ENCODE measurements around the gene PLD6. TPM values are rescaled to one million over a fixed set of nuclear protein-coding genes. Genes with fewer than 3 reads are reported as not detected.
A peak's percentile ranks its signal among the peaks of the same experiment; 100 is the strongest.

Gene PLD6
- polyA plus RNA-seq, 6 donors from 2014 or later, result 1.9 to 22.0 (median 4.1) TPM; not detected in 1

- peak; percentile 97 to 99 for ATAC-seq (ENCODE audit: low read depth in 2 of 2)
- H3K36me3 Mint-ChIP-seq, result peaks cover 14 to 24% of the 10 kb centered on the region in 2 donors
Measured at GRCh38 chr17:17175917-17176316, 30.2 kb downstream of the PLD6 start.

DNA sequence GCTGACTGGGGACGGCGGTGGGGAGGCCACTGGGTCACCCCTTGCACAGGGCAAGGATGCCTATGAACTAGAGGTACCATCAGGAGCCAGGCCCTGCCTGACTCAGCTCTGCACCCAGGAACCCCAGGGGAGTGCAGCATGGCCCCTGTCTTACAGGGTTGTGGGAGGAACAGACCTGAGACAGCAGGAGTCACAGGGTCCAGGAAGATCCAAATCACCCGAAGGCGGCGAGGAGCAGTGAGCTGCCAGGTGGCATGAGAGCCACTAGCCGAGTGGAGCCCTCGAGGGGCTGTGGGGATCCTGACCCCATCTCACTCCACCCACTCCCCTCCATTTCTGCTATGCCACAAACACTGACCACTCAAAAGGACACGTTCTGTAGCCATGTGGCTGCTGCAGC is 30.8 kb downstream of the PLD6 start:
- Mint-ChIP-seq H3K4me3 (peak overlapping the region in 4 of 8 donors; percentile 45 to 77 (median 71)), H3K27ac (peak overlapping the region in 2 of 6 donors; percentile 85 to 93)

More at GRCh38 chr17:17175917-17176316, 30.2 kb downstream of the PLD6 start:
- Mint-ChIP-seq H3K27ac (peak overlapping the region; percentile 54 to 96 (median 90)), H3K4me3 (peak overlapping the region in 7 of 8 donors; percentile 35 to 77 (median 66)), H3K9me3 (no peaks in the 10 kb centered on the region), H3K27me3 (no peaks in the 10 kb centered on the region), H3K4me1 (peaks cover 25 to 53% (median 38%) of the 10 kb centered on the region in 3 donors)
- DNase-seq, result peak; percentile 63

GRCh38 chr17:17173921-17174320 is 32.2 kb downstream of the PLD6 start:
- H3K4me3 Mint-ChIP-seq, result peak overlapping the region in 1 of 8 donors; percentile 35
- DNase-seq, result no peak
- H3K27ac Mint-ChIP-seq, result peak overlapping the region in 2 of 6 donors; percentile 54 to 87
- no peak for ATAC-seq (ENCODE audit: low read depth in 2 of 2)
- peaks cover 9 to 18% of the 10 kb centered on the region in 2 donors for H3K36me3 Mint-ChIP-seq
- no peaks in the 10 kb centered on the region for H3K9me3 Mint-ChIP-seq
- H3K27me3 Mint-ChIP-seq, result no peaks in the 10 kb centered on the region
- peaks cover 20 to 40% (median 31%) of the 10 kb centered on the region in 3 donors for H3K4me1 Mint-ChIP-seq

More for the DNA sequence above, 30.8 kb downstream of the PLD6 start:
- H3K4me1 Mint-ChIP-seq, result peaks cover 19 to 47% (median 33%) of the 10 kb centered on the region in 3 donors
- H3K36me3 Mint-ChIP-seq, result peaks cover 9 to 18% of the 10 kb centered on the region in 2 donors
- no peaks in the 10 kb centered on the region for H3K9me3 Mint-ChIP-seq
- DNase-seq, result no peak
- no peaks in the 10 kb centered on the region for H3K27me3 Mint-ChIP-seq
- no peak for ATAC-seq (ENCODE audit: low read depth in 2 of 2)

DNA sequence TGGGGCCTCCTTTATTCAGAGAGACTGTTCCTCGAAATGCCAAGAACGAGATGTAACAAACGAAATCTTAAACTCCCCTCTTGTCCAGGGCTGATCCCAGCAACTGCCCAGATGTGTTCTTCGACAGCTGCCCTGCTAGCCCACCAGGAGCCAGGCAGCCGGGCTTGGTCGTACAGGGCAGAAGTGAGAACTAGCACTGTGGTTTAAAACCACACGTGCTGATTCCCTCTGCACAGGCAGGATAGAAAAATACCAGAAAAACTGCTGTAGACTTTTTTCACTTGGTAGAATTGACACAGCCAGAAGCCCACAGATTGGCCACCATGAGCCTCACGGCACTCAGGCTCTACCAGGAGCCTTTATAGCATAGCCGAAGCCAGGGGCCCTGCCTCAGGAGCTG is 33.1 kb downstream of the PLD6 start:
- DNase-seq (no peak), ATAC-seq (ENCODE audit: low read depth in 2 of 2) (no peak)
- Mint-ChIP-seq H3K4me1 (peaks cover 23 to 40% (median 31%) of the 10 kb centered on the region in 3 donors), H3K9me3 (no peaks in the 10 kb centered on the region), H3K27ac (peak overlapping the region in 1 of 6 donors; percentile 54), H3K4me3 (no peak overlapping the region), H3K27me3 (no peaks in the 10 kb centered on the region), H3K36me3 (peaks cover 5 to 22% of the 10 kb centered on the region in 2 donors)

- Mint-ChIP-seq H3K27me3 (no peaks in the 10 kb centered on the region), H3K36me3 (peaks cover under 1 to 26% of the 10 kb centered on the region in 2 donors), H3K4me3 (no peak overlapping the region), H3K4me1 (peaks cover 23 to 36% (median 31%) of the 10 kb centered on the region in 3 donors), H3K9me3 (no peaks in the 10 kb centered on the region), H3K27ac (no peak overlapping the region)
- no peak for ATAC-seq (ENCODE audit: low read depth in 2 of 2)
- DNase-seq, result no peak
Measured at GRCh38 chr17:17172001-17172939, 33.9 kb downstream of the PLD6 start.

DNA sequence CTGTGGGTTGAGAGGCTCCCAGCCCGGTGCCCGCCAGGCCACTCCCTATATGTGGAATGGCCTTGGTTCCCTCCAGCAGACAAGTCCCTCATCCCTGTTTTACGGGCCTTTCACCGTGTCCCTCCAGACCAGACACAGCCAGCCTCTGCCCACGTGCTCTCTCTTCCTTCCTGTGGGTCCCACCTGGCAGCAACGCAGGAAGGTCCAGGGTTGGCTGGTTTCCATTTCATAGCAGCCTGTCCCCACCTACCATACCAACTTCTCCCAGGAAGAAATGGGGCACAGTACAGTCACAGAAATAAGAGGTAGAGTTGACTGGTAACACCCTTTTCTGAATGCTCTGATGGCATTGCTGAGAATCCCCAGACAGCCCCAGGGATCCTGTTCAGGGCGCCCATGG is 34.9 kb downstream of the PLD6 start:
- no peak for DNase-seq
- Mint-ChIP-seq H3K27ac (peak overlapping the region in 2 of 6 donors; percentile 45 to 94), H3K4me1 (peaks cover 20 to 27% (median 22%) of the 10 kb centered on the region in 3 donors), H3K36me3 (peaks cover 5 to 26% of the 10 kb centered on the region in 2 donors), H3K9me3 (no peaks in the 10 kb centered on the region), H3K4me3 (no peak overlapping the region), H3K27me3 (no peaks in the 10 kb centered on the region)
- ATAC-seq (ENCODE audit: low read depth in 2 of 2), result no peak

DNA sequence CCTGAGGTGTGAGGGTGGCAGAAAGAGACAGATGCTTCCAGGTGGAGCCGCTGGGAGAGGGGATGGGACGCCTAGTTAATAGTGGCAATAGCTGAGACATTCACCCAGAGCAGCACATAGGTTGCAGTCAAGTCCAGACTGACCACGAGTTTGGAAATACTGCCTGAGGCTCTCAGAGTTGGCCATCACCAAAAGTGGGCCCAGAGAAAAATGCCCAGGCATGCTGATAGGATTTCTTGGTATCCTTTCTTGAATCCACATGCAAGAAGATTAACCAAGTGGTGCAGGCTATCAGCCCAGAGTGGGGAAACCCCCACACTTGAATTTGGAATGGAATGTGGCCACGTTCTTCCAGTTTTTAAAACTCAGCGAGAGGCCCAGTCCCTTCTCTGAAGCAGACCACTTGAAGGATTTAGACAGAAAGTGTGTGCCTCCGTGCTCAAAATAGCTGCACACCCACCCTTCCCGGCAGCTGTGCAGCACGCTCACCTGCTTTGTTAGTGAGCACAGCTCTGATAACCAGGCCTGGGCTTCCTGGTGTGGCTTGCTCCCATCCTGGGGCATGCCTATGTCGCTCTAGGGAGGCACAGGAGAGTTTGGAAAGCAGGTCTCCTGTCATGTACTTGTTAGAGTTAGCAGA is 35.7 kb downstream of the PLD6 start:
- DNase-seq (no peak), ATAC-seq (ENCODE audit: low read depth in 2 of 2) (no peak)
- no peaks in the 10 kb centered on the region for H3K9me3 Mint-ChIP-seq
- peak overlapping the region in 2 of 6 donors; percentile 33 to 47 for H3K27ac Mint-ChIP-seq
- peaks cover 15 to 20% (median 15%) of the 10 kb centered on the region in 3 donors for H3K4me1 Mint-ChIP-seq
- peaks cover 5 to 22% of the 10 kb centered on the region in 2 donors for H3K36me3 Mint-ChIP-seq
- H3K27me3 Mint-ChIP-seq, result no peaks in the 10 kb centered on the region
- H3K4me3 Mint-ChIP-seq, result no peak overlapping the region

- no peak for ATAC-seq (ENCODE audit: low read depth in 2 of 2)
- H3K4me3 Mint-ChIP-seq, result no peak overlapping the region
- H3K27me3 Mint-ChIP-seq, result no peaks in the 10 kb centered on the region
- H3K27ac Mint-ChIP-seq, result peak overlapping the region in 1 of 6 donors; percentile 40
- H3K36me3 Mint-ChIP-seq, result peaks cover 12 to 31% of the 10 kb centered on the region in 2 donors
- no peak for DNase-seq
- no peaks in the 10 kb centered on the region for H3K9me3 Mint-ChIP-seq
- H3K4me1 Mint-ChIP-seq, result peaks cover 6 to 11% (median 9%) of the 10 kb centered on the region in 3 donors
Measured at GRCh38 chr17:17169396-17169795, 36.7 kb downstream of the PLD6 start.

DNA sequence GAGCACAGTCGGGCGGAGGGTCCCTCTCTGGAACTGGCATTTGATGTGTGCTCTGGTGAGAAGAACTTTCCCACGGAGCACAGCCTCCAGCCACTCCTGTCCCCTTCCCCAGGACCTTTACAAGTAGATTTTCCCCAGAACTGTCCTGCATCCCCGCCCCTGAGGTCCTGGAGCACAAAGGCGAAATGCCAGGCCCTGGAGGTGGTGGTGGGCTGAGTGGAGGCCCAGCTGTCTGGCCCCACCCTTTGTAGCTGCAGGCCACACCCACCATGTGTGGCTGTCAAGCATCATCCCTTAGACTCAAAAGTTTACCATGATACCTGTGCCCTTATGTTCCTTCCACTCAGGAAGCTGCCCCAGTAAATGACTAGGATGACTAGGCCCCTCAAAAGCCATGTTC is 37.7 kb downstream of the PLD6 start:
- Mint-ChIP-seq H3K27ac (peak overlapping the region in 3 of 6 donors; percentile 40 to 67 (median 59)), H3K27me3 (no peaks in the 10 kb centered on the region), H3K4me3 (no peak overlapping the region), H3K36me3 (peaks cover 16 to 38% of the 10 kb centered on the region in 2 donors), H3K4me1 (peaks cover 4 to 13% (median 6%) of the 10 kb centered on the region in 3 donors), H3K9me3 (no peaks in the 10 kb centered on the region)
- no peak for DNase-seq
- ATAC-seq (ENCODE audit: low read depth in 2 of 2), result no peak

DNA sequence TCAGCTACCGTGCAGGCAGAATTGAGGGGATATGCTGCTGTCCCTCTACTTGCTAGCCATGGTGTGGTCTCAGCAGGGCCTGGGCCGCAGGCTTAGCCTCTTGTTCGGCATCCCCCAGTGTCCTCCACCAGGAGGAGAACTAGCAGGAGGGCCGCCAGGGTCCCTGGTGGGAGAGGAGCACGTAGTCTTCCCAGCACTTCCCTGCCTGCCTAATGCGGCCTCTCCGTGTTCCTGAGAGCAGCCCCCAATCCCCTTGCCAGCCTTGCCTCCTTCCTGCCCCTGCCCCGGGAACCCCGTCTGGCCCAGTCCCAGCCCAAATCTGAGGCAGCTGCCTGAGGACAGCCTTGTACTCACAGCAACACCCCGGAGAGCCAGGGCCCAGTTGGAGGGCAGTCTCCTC is 38.1 kb downstream of the PLD6 start:
- no peak for DNase-seq
- H3K4me3 Mint-ChIP-seq, result no peak overlapping the region
- peaks cover 17 to 42% of the 10 kb centered on the region in 2 donors for H3K36me3 Mint-ChIP-seq
- H3K9me3 Mint-ChIP-seq, result no peaks in the 10 kb centered on the region
- H3K27me3 Mint-ChIP-seq, result no peaks in the 10 kb centered on the region
- H3K27ac Mint-ChIP-seq, result peak overlapping the region in 1 of 6 donors; percentile 59
- peaks cover 4 to 15% (median 6%) of the 10 kb centered on the region in 3 donors for H3K4me1 Mint-ChIP-seq
- no peak for ATAC-seq (ENCODE audit: low read depth in 2 of 2)

DNA sequence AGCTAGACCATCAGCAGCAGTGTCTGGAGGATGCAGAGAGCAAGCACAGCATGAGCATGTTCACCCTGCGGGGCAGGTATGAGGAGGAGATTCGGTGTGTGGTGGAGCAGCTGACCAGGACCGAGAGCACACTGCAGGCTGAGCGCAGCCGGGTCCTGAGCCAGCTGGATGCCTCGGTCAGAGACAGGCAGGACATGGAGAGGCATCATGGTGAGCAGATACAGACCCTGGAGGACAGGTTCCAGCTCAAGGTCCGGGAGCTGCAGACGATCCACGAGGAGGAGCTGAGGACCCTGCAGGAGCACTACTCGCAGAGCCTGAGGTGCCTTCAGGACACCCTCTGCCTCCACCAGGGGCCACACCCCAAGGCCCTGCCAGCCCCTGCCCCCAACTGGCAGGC is 38.8 kb downstream of the PLD6 start:
- Mint-ChIP-seq H3K4me3 (no peak overlapping the region), H3K27ac (peak overlapping the region in 2 of 6 donors; percentile 10 to 85), H3K27me3 (no peaks in the 10 kb centered on the region), H3K4me1 (peaks cover 4 to 15% (median 6%) of the 10 kb centered on the region in 3 donors), H3K36me3 (peaks cover 17 to 43% of the 10 kb centered on the region in 2 donors), H3K9me3 (no peaks in the 10 kb centered on the region)
- DNase-seq, result no peak
- no peak for ATAC-seq (ENCODE audit: low read depth in 2 of 2)

DNA sequence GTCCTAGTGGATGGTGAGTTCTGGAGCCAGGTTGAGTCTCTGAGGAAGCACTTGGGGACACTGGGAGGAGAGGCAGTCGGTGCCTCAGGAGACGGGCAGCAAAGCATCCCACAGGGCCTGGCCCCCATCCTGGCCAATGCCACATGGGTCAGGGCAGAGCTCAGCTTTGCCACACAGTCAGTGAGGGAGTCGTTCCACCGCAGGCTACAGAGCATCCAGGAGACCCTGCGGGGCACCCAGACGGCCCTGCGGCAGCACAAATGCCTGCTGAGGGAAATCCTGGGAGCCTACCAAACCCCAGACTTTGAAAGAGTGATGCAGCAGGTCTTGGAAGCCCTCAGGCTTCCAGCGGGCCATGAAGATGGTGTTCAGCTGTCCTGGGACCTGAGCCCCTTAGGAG is 39.7 kb downstream of the PLD6 start:
- H3K4me1 Mint-ChIP-seq, result peaks cover 2 to 12% (median 4%) of the 10 kb centered on the region in 3 donors
- H3K27ac Mint-ChIP-seq, result peak overlapping the region in 2 of 6 donors; percentile 32 to 50
- DNase-seq (no peak), ATAC-seq (ENCODE audit: low read depth in 2 of 2) (no peak)
- H3K4me3 Mint-ChIP-seq, result no peak overlapping the region
- no peaks in the 10 kb centered on the region for H3K27me3 Mint-ChIP-seq
- H3K9me3 Mint-ChIP-seq, result no peaks in the 10 kb centered on the region
- peaks cover 19 to 38% of the 10 kb centered on the region in 2 donors for H3K36me3 Mint-ChIP-seq

GRCh38 chr17:17165666-17166308 is 40.3 kb downstream of the PLD6 start:
- peak overlapping the region in 1 of 6 donors; percentile 74 for H3K27ac Mint-ChIP-seq
- no peak for ATAC-seq (ENCODE audit: low read depth in 2 of 2)
- no peak overlapping the region for H3K4me3 Mint-ChIP-seq
- no peak for DNase-seq
- peaks cover 21 to 35% of the 10 kb centered on the region in 2 donors for H3K36me3 Mint-ChIP-seq
- no peaks in the 10 kb centered on the region for H3K27me3 Mint-ChIP-seq
- H3K4me1 Mint-ChIP-seq, result peaks cover 0 to 9% (median 0%) of the 10 kb centered on the region in 3 donors
- H3K9me3 Mint-ChIP-seq, result no peaks in the 10 kb centered on the region
